Measurements from ENCODE around the gene SLC6A3.

GRCh38 chr5:1423901-1424603, 21.2 kb downstream of the SLC6A3 start:
- TF ChIP-seq CTCF (IDR thresholded peaks at IDR 0.05) (no peak), EP300 (IDR thresholded peaks at IDR 0.05) (no peak)

All from tibial nerve (tissue), 4 donors.